ENCODE data around the gene BTBD2. TPM values are rescaled to one million over a fixed set of nuclear protein-coding genes. Genes with fewer than 3 reads are reported as not detected.
A peak's percentile ranks its signal among the peaks of the same experiment; 100 is the strongest.

BTBD2 gene
- total RNA-seq, 2 donors from 2014 or later: 48.7 to 56.2 TPM

DNA sequence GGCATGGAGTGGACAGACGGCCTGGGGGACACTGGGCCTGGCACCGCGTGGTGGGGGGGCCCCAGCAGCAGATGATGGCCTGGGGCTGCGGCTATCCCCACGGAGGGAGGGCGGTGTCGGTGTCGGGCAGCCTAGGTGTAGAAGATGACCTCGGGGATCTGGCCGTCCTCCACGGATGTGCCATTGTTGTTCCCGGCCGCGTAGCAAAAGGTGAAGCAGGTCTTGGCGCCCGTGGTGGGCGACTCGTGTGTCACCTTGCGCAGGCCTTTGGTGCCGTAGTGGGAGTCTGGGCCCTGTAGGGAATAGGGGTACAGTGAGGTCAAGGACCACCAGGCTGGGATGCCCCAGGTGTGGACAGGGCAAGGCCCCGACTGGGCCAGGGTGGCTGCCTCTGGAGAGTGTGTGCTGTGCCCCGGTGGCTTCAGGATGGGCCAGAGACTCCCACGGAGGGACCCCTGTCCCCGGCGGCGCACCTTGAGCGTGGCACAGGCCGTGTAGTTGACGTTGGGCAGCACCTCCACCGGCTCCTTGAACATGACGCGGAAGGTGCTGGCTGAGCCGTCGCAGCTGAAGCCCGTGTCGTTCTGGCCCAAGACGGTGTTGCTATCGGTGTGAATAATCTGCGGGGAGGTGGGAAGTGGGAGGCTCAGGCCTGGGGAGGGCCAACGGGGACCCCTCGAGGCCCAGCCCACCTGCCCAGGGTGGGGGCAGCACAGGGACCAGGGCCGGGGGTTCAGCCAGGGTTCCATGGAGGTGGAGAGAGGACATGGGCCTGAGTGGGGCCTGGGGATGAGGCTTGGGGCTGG, 29.0 kb downstream of the BTBD2 start:
- H3K4me3 Mint-ChIP-seq: no peak overlapping the region
- H3K27me3 Mint-ChIP-seq (ENCODE audit: low read depth): no peaks in the 10 kb centered on the region
- no peaks in the 10 kb centered on the region for H3K4me1 Mint-ChIP-seq (ENCODE audit: low read depth)
- ATAC-seq (replicated peaks in 1 of 2): no peak
- H3K36me3 Mint-ChIP-seq (ENCODE audit: insufficient read depth in 2 of 2): peaks cover 2 to 8% of the 10 kb centered on the region in 2 donors
- DNase-seq: no peak
- H3K27ac Mint-ChIP-seq: no peak overlapping the region
- no peaks in the 10 kb centered on the region for H3K9me3 Mint-ChIP-seq

- Mint-ChIP-seq H3K36me3 (ENCODE audit: insufficient read depth in 2 of 2) (peaks cover 2 to 9% of the 10 kb centered on the region in 2 donors), H3K27me3 (ENCODE audit: low read depth) (no peaks in the 10 kb centered on the region), H3K4me3 (no peak overlapping the region), H3K4me1 (ENCODE audit: low read depth) (no peaks in the 10 kb centered on the region), H3K9me3 (no peaks in the 10 kb centered on the region), H3K27ac (no peak overlapping the region)
- ATAC-seq (replicated peaks in 1 of 2) (peak in 1 of 2 donors; percentile 8), DNase-seq (no peak)
Observed at GRCh38 chr19:1985588-1986356, 29.7 kb downstream of the BTBD2 start.

GRCh38 chr19:1984357-1984756, 31.2 kb downstream of the BTBD2 start:
- no peak for DNase-seq
- no peak for ATAC-seq (replicated peaks in 1 of 2)
- peaks cover 2 to 8% of the 10 kb centered on the region in 2 donors for H3K36me3 Mint-ChIP-seq (ENCODE audit: insufficient read depth in 2 of 2)
- H3K27me3 Mint-ChIP-seq (ENCODE audit: low read depth): no peaks in the 10 kb centered on the region
- H3K27ac Mint-ChIP-seq: no peak overlapping the region
- H3K9me3 Mint-ChIP-seq: no peaks in the 10 kb centered on the region
- H3K4me1 Mint-ChIP-seq (ENCODE audit: low read depth): no peaks in the 10 kb centered on the region
- H3K4me3 Mint-ChIP-seq: no peak overlapping the region

DNA sequence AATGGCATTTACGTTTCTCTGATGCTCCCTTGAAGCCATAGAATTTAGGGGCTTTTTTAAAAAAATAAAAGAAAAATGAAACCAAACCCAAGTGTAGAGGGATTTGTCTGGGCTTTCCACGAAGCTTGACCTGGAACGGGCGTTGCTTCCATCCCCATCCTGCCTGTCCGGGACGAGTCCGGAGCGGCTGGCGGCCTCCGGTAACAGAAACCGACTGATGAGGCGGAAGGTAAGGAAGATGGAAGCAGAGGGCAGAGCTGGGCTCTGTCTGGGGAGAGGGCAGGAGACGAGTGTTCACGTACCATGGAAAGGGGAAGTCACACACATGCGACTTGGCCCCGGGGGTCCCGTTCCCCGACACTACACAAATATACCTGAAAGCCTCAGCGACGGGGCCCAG, 34.3 kb downstream of the BTBD2 start:
- H3K27me3 Mint-ChIP-seq (ENCODE audit: low read depth): no peaks in the 10 kb centered on the region
- peaks cover 2 to 8% of the 10 kb centered on the region in 2 donors for H3K36me3 Mint-ChIP-seq (ENCODE audit: insufficient read depth in 2 of 2)
- no peak overlapping the region for H3K27ac Mint-ChIP-seq
- no peaks in the 10 kb centered on the region for H3K9me3 Mint-ChIP-seq
- H3K4me1 Mint-ChIP-seq (ENCODE audit: low read depth): no peaks in the 10 kb centered on the region
- no peak for ATAC-seq (replicated peaks in 1 of 2)
- no peak overlapping the region for H3K4me3 Mint-ChIP-seq
- DNase-seq: no peak

GRCh38 chr19:1980809-1981181, 34.7 kb downstream of the BTBD2 start:
- H3K27ac Mint-ChIP-seq: no peak overlapping the region
- DNase-seq: no peak
- H3K4me1 Mint-ChIP-seq (ENCODE audit: low read depth): no peaks in the 10 kb centered on the region
- no peak for ATAC-seq (replicated peaks in 1 of 2)
- H3K27me3 Mint-ChIP-seq (ENCODE audit: low read depth): no peaks in the 10 kb centered on the region
- H3K36me3 Mint-ChIP-seq (ENCODE audit: insufficient read depth in 2 of 2): peaks cover 2 to 10% of the 10 kb centered on the region in 2 donors
- no peaks in the 10 kb centered on the region for H3K9me3 Mint-ChIP-seq
- no peak overlapping the region for H3K4me3 Mint-ChIP-seq

DNA sequence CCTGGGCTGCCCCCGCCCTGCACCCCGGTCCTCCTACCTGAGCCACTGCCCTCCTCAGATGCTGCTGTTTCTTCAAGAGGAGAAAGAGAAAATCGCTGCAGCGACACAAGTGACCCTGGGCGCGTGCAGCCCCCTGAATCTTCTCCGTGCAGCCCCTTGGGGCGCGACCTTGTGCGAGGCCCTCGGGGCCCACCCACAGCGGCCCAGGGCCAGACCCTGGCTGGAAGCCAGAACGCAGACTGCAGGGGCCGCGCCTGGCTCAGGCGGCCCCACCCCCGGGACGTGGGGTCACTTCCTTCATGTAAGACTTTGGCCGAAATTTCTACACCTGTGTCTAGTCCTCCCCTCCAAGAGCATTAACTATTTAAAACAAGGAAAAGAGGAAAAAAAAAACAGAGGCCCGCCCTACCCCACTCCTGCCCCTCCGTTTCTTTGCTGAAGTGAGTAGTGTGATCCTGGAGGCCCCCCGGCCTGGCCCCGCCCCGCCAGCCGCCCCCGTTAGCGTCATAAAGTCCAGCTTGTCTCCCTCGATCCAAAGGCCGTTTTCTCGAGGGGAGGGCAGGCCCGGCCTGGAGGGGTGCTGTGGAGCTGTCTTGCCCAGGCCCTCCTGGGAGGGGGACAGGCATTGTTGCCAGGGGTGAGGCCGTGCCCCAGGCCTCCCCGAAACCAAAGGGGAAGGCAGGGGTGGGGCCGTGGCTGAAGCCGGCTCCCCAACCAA, 35.3 kb downstream of the BTBD2 start:
- H3K27me3 Mint-ChIP-seq (ENCODE audit: low read depth): no peaks in the 10 kb centered on the region
- no peak for ATAC-seq (replicated peaks in 1 of 2)
- no peak for DNase-seq
- H3K4me1 Mint-ChIP-seq (ENCODE audit: low read depth): no peaks in the 10 kb centered on the region
- H3K27ac Mint-ChIP-seq: no peak overlapping the region
- no peaks in the 10 kb centered on the region for H3K9me3 Mint-ChIP-seq
- no peak overlapping the region for H3K4me3 Mint-ChIP-seq
- peaks cover 2 to 10% of the 10 kb centered on the region in 2 donors for H3K36me3 Mint-ChIP-seq (ENCODE audit: insufficient read depth in 2 of 2)

- Mint-ChIP-seq H3K27me3 (ENCODE audit: low read depth) (no peaks in the 10 kb centered on the region), H3K27ac (no peak overlapping the region), H3K4me3 (no peak overlapping the region), H3K36me3 (ENCODE audit: insufficient read depth in 2 of 2) (peaks cover 2 to 8% of the 10 kb centered on the region in 2 donors), H3K9me3 (no peaks in the 10 kb centered on the region), H3K4me1 (ENCODE audit: low read depth) (no peaks in the 10 kb centered on the region)
- ATAC-seq (replicated peaks in 1 of 2) (no peak), DNase-seq (no peak)
Observed at GRCh38 chr19:1979642-1980041, 35.9 kb downstream of the BTBD2 start.

DNA sequence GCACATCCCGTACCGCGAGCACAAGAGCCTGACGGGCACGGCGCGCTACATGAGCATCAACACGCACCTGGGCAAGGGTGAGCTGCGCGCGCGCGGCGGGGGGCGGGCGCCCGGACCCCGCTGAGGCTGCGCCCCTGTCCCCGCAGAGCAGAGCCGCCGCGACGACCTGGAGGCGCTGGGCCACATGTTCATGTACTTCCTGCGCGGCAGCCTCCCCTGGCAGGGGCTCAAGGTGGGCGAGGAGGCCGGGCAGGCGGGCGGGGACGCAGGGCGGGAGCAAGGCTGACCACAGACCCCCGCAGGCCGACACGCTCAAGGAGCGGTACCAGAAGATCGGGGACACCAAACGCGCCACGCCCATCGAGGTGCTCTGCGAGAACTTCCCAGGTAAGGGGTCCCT, 36.5 kb downstream of the BTBD2 start:
- no peak for ATAC-seq (replicated peaks in 1 of 2)
- H3K27ac Mint-ChIP-seq: no peak overlapping the region

GRCh38 chr19:1978346-1978894, 37.1 kb downstream of the BTBD2 start:
- ATAC-seq (replicated peaks in 1 of 2): no peak

More for the DNA sequence above, 36.5 kb downstream of the BTBD2 start:
- DNase-seq: no peak
- Mint-ChIP-seq H3K36me3 (ENCODE audit: insufficient read depth in 2 of 2) (peaks cover 2 to 8% of the 10 kb centered on the region in 2 donors), H3K4me3 (no peak overlapping the region), H3K27me3 (ENCODE audit: low read depth) (no peaks in the 10 kb centered on the region), H3K9me3 (no peaks in the 10 kb centered on the region), H3K4me1 (ENCODE audit: low read depth) (no peaks in the 10 kb centered on the region)

GRCh38 chr19:1977120-1977519, 38.4 kb downstream of the BTBD2 start:
- no peak overlapping the region for H3K27ac Mint-ChIP-seq
- H3K4me1 Mint-ChIP-seq (ENCODE audit: low read depth): peaks cover 4% of the 10 kb centered on the region
- DNase-seq: no peak
- no peaks in the 10 kb centered on the region for H3K9me3 Mint-ChIP-seq
- no peaks in the 10 kb centered on the region for H3K27me3 Mint-ChIP-seq (ENCODE audit: low read depth)
- no peak for ATAC-seq (replicated peaks in 1 of 2)
- peaks cover 0 to 6% of the 10 kb centered on the region in 2 donors for H3K36me3 Mint-ChIP-seq (ENCODE audit: insufficient read depth in 2 of 2)
- no peak overlapping the region for H3K4me3 Mint-ChIP-seq

More at GRCh38 chr19:1978346-1978894, 37.1 kb downstream of the BTBD2 start:
- H3K4me1 Mint-ChIP-seq (ENCODE audit: low read depth): peaks cover 3% of the 10 kb centered on the region
- DNase-seq: no peak
- no peak overlapping the region for H3K27ac Mint-ChIP-seq
- H3K9me3 Mint-ChIP-seq: no peaks in the 10 kb centered on the region
- no peak overlapping the region for H3K4me3 Mint-ChIP-seq
- no peaks in the 10 kb centered on the region for H3K27me3 Mint-ChIP-seq (ENCODE audit: low read depth)
- H3K36me3 Mint-ChIP-seq (ENCODE audit: insufficient read depth in 2 of 2): peaks cover 2 to 7% of the 10 kb centered on the region in 2 donors

DNA sequence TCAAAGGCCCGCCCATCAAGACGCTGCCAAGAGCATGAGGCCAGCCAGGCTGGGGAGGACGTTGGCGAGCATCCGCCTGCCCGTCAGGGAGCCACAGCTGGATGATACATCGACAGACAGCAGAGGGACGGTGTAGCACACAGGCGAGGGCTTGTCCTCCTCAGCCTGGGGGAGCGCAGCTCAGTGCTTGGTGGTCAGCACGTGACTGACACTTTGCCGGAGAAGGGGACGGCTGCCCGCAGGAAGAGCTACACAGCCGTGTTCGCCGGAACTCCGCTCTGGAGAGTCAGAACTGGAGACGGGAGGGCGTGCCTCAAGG, 40.4 kb downstream of the BTBD2 start:
- Mint-ChIP-seq H3K27me3 (ENCODE audit: low read depth) (no peaks in the 10 kb centered on the region), H3K4me3 (no peak overlapping the region), H3K4me1 (ENCODE audit: low read depth) (peaks cover 4% of the 10 kb centered on the region), H3K36me3 (ENCODE audit: insufficient read depth in 2 of 2) (peaks cover 0 to 2% of the 10 kb centered on the region in 2 donors), H3K27ac (no peak overlapping the region), H3K9me3 (no peaks in the 10 kb centered on the region)
- no peak for ATAC-seq (replicated peaks in 1 of 2)
- no peak for DNase-seq

DNA sequence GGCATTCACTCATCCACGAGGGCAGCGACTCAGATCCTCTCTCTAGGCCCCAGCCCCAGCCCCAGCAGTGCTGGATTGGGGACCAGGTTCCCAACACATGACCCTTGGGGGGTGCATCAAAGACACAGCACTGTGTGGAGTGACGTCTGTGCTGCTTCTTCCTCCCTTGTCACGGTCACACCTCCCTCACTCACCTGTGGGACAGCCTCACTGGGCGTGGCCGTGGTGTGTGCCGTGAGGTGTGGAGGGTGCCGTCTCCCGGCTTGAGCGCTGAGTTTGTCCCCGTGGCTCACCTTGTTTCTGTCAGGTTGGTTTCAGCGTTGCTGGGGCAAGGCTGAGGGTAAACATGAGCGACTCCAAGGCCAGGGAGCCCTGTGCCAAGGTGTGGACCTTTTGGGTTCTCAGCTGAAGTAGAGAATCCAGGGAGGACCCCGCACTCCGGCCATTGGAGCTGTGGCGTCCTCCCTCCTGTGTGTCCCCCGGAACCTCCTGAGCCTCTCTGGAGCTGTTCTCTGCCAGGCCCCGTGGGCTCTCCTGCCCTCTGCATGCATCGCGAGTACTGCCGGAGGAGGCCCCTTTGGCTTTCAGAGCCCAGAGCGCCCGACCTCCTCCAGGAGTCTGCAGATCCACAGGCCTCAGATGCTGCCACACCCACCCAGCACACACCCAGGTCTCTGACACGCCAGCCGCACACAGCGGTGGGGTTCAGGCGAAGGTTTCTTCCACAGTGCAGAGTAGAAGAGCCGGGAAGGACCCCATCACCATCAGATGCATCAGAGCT, 40.9 kb downstream of the BTBD2 start:
- peaks cover 4% of the 10 kb centered on the region for H3K4me1 Mint-ChIP-seq (ENCODE audit: low read depth)
- H3K4me3 Mint-ChIP-seq: no peak overlapping the region
- no peak for DNase-seq
- H3K27me3 Mint-ChIP-seq (ENCODE audit: low read depth): no peaks in the 10 kb centered on the region
- H3K36me3 Mint-ChIP-seq (ENCODE audit: insufficient read depth in 2 of 2): peaks cover 0 to 3% of the 10 kb centered on the region in 2 donors
- no peak for ATAC-seq (replicated peaks in 1 of 2)
- H3K27ac Mint-ChIP-seq: no peak overlapping the region
- no peaks in the 10 kb centered on the region for H3K9me3 Mint-ChIP-seq
